Loucy (cell line): ENCODE measurements around the gene PCMT1.

Experiments
- H2AFZ ChIP-seq: fragments of 200-600 bp; sonication (generic); 2 replicates; pipeline ENCODE4 v1.6.0; 2016; ENCODE audit warnings: antibody characterized with exemption, mild to moderate bottlenecking, low read length, moderate library complexity
- H3F3A ChIP-seq: fragments of 200-600 bp; 2 replicates; pipeline ENCODE4 v1.6.0; 2016; ENCODE audit warnings: antibody characterized with exemption, low read depth, mild to moderate bottlenecking
- H3K27me3 ChIP-seq: fragments of 200-600 bp; sonication (generic); 2 replicates; pipeline ENCODE4 v1.6.1; 2014; ENCODE audit warnings: low read length, mild to moderate bottlenecking; ENCODE audit not compliant: insufficient read depth, poor library complexity, severe bottlenecking
- H3K36me3 ChIP-seq: fragments of 200-600 bp; sonication (generic); 2 replicates; pipeline ENCODE4 v1.6.1; 2016; ENCODE audit warnings: low read length; ENCODE audit not compliant: insufficient read depth
- H3K4me1 ChIP-seq: fragments of 200-600 bp; sonication (generic); 2 replicates; pipeline ENCODE4 v1.5.1; 2014; ENCODE audit warnings: low read length, mild to moderate bottlenecking; ENCODE audit not compliant: insufficient read depth, poor library complexity, severe bottlenecking
- H3K4me2 ChIP-seq: fragments of 200-600 bp; sonication (generic); 2 replicates; pipeline ENCODE4 v1.6.0; 2014; ENCODE audit warnings: antibody characterized with exemption, low read length, low read depth, mild to moderate bottlenecking; ENCODE audit not compliant: poor library complexity, severe bottlenecking
- H3K4me3 ChIP-seq: fragments of 200-600 bp; sonication (generic); 2 replicates; pipeline ENCODE4 v1.5.1; 2014; ENCODE audit warnings: low read length, mild to moderate bottlenecking, mixed read lengths; ENCODE audit not compliant: poor library complexity, severe bottlenecking
- H3K79me2 ChIP-seq: fragments of 200-600 bp; sonication (generic); 2 replicates; pipeline ENCODE4 v1.6.1; 2014; ENCODE audit warnings: low read length; ENCODE audit not compliant: insufficient read depth
- H3K9ac ChIP-seq: fragments of 200-600 bp; sonication (generic); 2 replicates; pipeline ENCODE4 v1.6.0; 2014; ENCODE audit warnings: mild to moderate bottlenecking, low read depth, low read length, moderate library complexity; ENCODE audit not compliant: poor library complexity, severe bottlenecking
- H3K9me2 ChIP-seq: fragments of 200-600 bp; sonication (generic); replicated peaks from 2 replicates; pipeline ENCODE4 v1.6.1; 2016; ENCODE audit warnings: low read depth, low read length, mixed read lengths
- H3K9me3 ChIP-seq: fragments of 200-600 bp; sonication (generic); 2 replicates; pipeline ENCODE4 v1.6.1; 2014; ENCODE audit warnings: mild to moderate bottlenecking, antibody characterized with exemption, low read length, low read depth; ENCODE audit not compliant: insufficient read depth
- H4K20me1 ChIP-seq: fragments of 200-600 bp; sonication (generic); 2 replicates; pipeline ENCODE4 v1.6.0; 2014; ENCODE audit warnings: antibody characterized with exemption, low read length, mild to moderate bottlenecking; ENCODE audit not compliant: insufficient read depth, poor library complexity, severe bottlenecking
- CTCF ChIP-seq: fragments of 200-600 bp; sonication (generic); conservative IDR thresholded peaks from 2 replicates; pipeline ENCODE4 v1.5.1; 2014; ENCODE audit warnings: mild to moderate bottlenecking, antibody characterized with exemption, low read length
- EZH2phosphoT487 ChIP-seq: fragments of 200-600 bp; IDR thresholded peaks from 2 replicates; pipeline ENCODE4 v1.6.1; 2018; ENCODE audit warnings: antibody characterized with exemption, mild to moderate bottlenecking, moderate library complexity, borderline replicate concordance

PCMT1 gene

GRCh38 chr6:149783551-149783950, 34.0 kb downstream of the PCMT1 start:
- Histone ChIP-seq H2AFZ (no peak overlapping the region), H3F3A (no peaks in the 10 kb centered on the region), H3K9me3 (no peaks in the 10 kb centered on the region), H3K4me3 (no peak overlapping the region), H3K27me3 (no peaks in the 10 kb centered on the region), H3K4me2 (no peak overlapping the region), H3K4me1 (no peaks in the 10 kb centered on the region), H3K9me2 (no peaks in the 10 kb centered on the region), H3K9ac (no peak overlapping the region), H4K20me1 (peaks cover 8% of the 10 kb centered on the region), H3K79me2 (peaks cover 23% of the 10 kb centered on the region), H3K36me3 (peaks cover 46% of the 10 kb centered on the region)
- no peak for TF ChIP-seq CTCF
- no peak for TF ChIP-seq EZH2phosphoT487

DNA sequence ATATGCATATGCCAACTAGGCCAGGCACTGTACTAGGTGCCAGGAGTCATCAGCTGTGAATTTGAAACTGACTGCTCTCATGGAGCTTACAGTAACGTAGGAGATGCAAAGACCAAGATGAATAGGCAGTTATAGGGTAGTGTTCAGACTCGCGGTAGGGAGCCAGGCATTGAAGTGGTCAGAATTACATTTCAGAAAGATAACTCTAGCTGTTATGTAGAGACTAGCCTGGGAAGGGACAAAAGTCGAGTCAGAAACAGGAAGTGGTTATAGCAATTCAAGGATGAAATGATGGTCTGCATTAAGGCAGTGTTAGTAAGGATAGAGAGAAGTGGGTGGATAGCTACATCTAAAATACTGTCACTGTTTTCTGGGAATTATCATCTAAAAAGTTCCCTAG, 56.6 kb downstream of the PCMT1 start:
- Histone ChIP-seq H3K9ac (peak overlapping the region; percentile 44), H3K4me3 (no peak overlapping the region), H3K9me2 (no peaks in the 10 kb centered on the region), H2AFZ (no peak overlapping the region), H3F3A (peaks cover 19% of the 10 kb centered on the region), H3K27me3 (no peaks in the 10 kb centered on the region), H3K36me3 (peaks cover 20% of the 10 kb centered on the region; the same call in 1 of the 2 replicates), H3K9me3 (no peaks in the 10 kb centered on the region), H3K4me2 (peak overlapping the region; percentile 20), H3K79me2 (no peaks in the 10 kb centered on the region), H3K4me1 (peaks cover 31% of the 10 kb centered on the region), H4K20me1 (no peaks in the 10 kb centered on the region)
- TF ChIP-seq EZH2phosphoT487 (no peak), CTCF (no peak)

DNA sequence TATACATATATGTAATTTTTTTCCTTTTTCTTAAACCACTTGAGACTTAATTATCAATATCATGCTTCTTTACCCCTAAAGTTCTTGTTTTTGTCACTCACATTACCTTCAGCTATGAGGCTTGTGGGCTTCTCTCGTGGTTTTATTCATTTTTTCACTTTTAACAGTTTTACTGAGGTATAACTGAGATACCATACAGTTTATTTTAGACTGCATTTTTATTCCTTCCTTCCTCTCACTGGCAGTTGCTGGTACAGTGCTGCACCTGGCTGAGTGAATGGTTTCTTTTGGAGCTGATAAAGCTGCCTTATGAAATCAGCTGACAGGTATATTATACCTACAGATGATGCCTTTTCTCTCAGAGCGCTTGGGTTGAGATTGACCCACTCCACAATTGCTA, 60.3 kb downstream of the PCMT1 start:
- H4K20me1 ChIP-seq, result no peaks in the 10 kb centered on the region
- H3K9me3 ChIP-seq, result no peaks in the 10 kb centered on the region
- TF ChIP-seq EZH2phosphoT487, result no peak
- TF ChIP-seq CTCF, result no peak
- H3K4me2 ChIP-seq, result peak overlapping the region; percentile 74
- H3K36me3 ChIP-seq, result no peaks in the 10 kb centered on the region
- H2AFZ ChIP-seq, result no peak overlapping the region
- H3K4me3 ChIP-seq, result peak overlapping the region; percentile 55
- H3K4me1 ChIP-seq, result peaks cover 56% of the 10 kb centered on the region
- no peaks in the 10 kb centered on the region for H3K79me2 ChIP-seq
- H3K9ac ChIP-seq, result peak overlapping the region; percentile 75
- peaks cover 26% of the 10 kb centered on the region for H3F3A ChIP-seq
- H3K9me2 ChIP-seq, result no peaks in the 10 kb centered on the region
- no peaks in the 10 kb centered on the region for H3K27me3 ChIP-seq
